ENCODE measurements around the gene STK11IP. TPM values are rescaled to one million over a fixed set of nuclear protein-coding genes. Genes with fewer than 3 reads are reported as not detected.

STK11IP gene
- total and polyA plus RNA-seq, 2 of the 13 experiments (the other 11 are each of a cell fraction or from before 2014, with no cell fraction given): 12.8 to 24.0 TPM

GRCh38 chr2:219597552-219598307 is at the start of gene STK11IP (continued):
- TF ChIP-seq ZBTB39 (CRISPR knock-in tag; IDR thresholded peaks at IDR 0.05) (no peak), TRAFD1 (CRISPR knock-in tag; IDR thresholded peaks at IDR 0.05; ENCODE audit: borderline replicate concordance) (peak; percentile 39; the same call in 1 of the 2 replicates), MIXL1 (CRISPR knock-in tag; IDR thresholded peaks at IDR 0.05) (peak; percentile 17; the same call in 1 of the 2 replicates), MAX (IDR thresholded peaks at IDR 0.05) (peak; percentile 81), THYN1 (CRISPR knock-in tag; IDR thresholded peaks at IDR 0.05; ENCODE audit: borderline replicate concordance, low read depth) (no peak), HCFC1 (IDR thresholded peaks at IDR 0.05; ENCODE audit: low read depth, low read length) (peak; percentile 48), TIGD3 (CRISPR knock-in tag; IDR thresholded peaks at IDR 0.05; ENCODE audit: borderline replicate concordance) (0 out of 2 replicates have a peak, but pooled peaks have one; percentile 17), TP53 (CRISPR knock-in tag; conservative IDR thresholded peaks at IDR 0.05) (no peak), DNMT1 (CRISPR knock-in tag; IDR thresholded peaks at IDR 0.05) (0 out of 2 replicates have a peak, but pooled peaks have one; percentile 28), ZNF800 (CRISPR knock-in tag; IDR thresholded peaks at IDR 0.05) (peak; percentile 84), ASH2L (IDR thresholded peaks at IDR 0.05; ENCODE audit: insufficient read length, low read depth, low read length) (peak; percentile 96), ZNF574 (CRISPR knock-in tag; IDR thresholded peaks at IDR 0.05) (peak; percentile 96), ZNF674 (CRISPR knock-in tag; IDR thresholded peaks at IDR 0.05; ENCODE audit: low read depth) (peak; percentile 75; the same call in 1 of the 2 replicates), TOE1 (CRISPR knock-in tag; IDR thresholded peaks at IDR 0.05) (no peak), HNRNPLL (IDR thresholded peaks at IDR 0.05; ENCODE audit: low read depth, low read length, poor library complexity, severe bottlenecking) (peak; percentile 86), NFRKB (IDR thresholded peaks at IDR 0.05) (no peak), TOPORS (CRISPR knock-in tag; IDR thresholded peaks at IDR 0.05) (0 out of 2 replicates have a peak, but pooled peaks have one; percentile 23), ZNF749 (CRISPR knock-in tag; IDR thresholded peaks at IDR 0.05; ENCODE audit: borderline replicate concordance) (0 out of 2 replicates have a peak, but pooled peaks have one; percentile 76)

All from HepG2 (cell line).